Renal pelvis (tissue), 4 donors: ENCODE data around the gene ADORA1. TPM values are rescaled to one million over a fixed set of nuclear protein-coding genes. Genes with fewer than 3 reads are reported as not detected.
A peak's percentile ranks its signal among the peaks of the same experiment; 100 is the strongest.

ENCODE experiments used
- DNase-seq: peaks from one replicate; pipeline ENCODE4 v3.0.0-alpha.2; 2013
- polyA plus RNA-seq, 3 donors: library from polyadenylated mRNA; unstranded; fragments of 120-200 nt; gene quantifications; one replicate each; pipeline ENCODE4 v1.2.1, GENCODE V29; 2013; ENCODE audit not compliant: insufficient read length in 3 of 3

Gene ADORA1
- polyA plus RNA-seq, 3 donors, result 5.5 to 8.0 (median 6.2) TPM

- DNase-seq, result no peak
Observed at GRCh38 chr1:203139976-203140475, 12.5 kb downstream of the ADORA1 start.

- no peak for DNase-seq
Observed at GRCh38 chr1:203140743-203141520, 13.4 kb downstream of the ADORA1 start.

- no peak for DNase-seq
Observed at GRCh38 chr1:203142124-203142523, 14.6 kb downstream of the ADORA1 start.

GRCh38 chr1:203142684-203143408, 15.3 kb downstream of the ADORA1 start:
- DNase-seq, result no peak

GRCh38 chr1:203143641-203144040, 16.1 kb downstream of the ADORA1 start:
- no peak for DNase-seq

GRCh38 chr1:203144661-203145060, 17.1 kb downstream of the ADORA1 start:
- DNase-seq, result no peak

- DNase-seq, result no peak
Observed at GRCh38 chr1:203145321-203146041, 18.0 kb downstream of the ADORA1 start.

GRCh38 chr1:203146042-203146369, 18.5 kb downstream of the ADORA1 start:
- no peak for DNase-seq

- no peak for DNase-seq
Observed at GRCh38 chr1:203146537-203146936, 19.0 kb downstream of the ADORA1 start.

GRCh38 chr1:203147376-203147775, 19.9 kb downstream of the ADORA1 start:
- no peak for DNase-seq

- DNase-seq, result no peak
Observed at GRCh38 chr1:203148127-203148526, 20.6 kb downstream of the ADORA1 start.

GRCh38 chr1:203148579-203148978, 21.1 kb downstream of the ADORA1 start:
- no peak for DNase-seq

- DNase-seq, result no peak
Observed at GRCh38 chr1:203149188-203149840, 21.8 kb downstream of the ADORA1 start.

GRCh38 chr1:203150511-203151297, 23.2 kb downstream of the ADORA1 start:
- DNase-seq, result no peak

- peak; percentile 74 for DNase-seq
Observed at GRCh38 chr1:203151362-203152157, 24.0 kb downstream of the ADORA1 start.

- DNase-seq, result peak; percentile 84
Observed at GRCh38 chr1:203152158-203153034, 24.9 kb downstream of the ADORA1 start.

- DNase-seq, result peak; percentile 57
Observed at GRCh38 chr1:203153051-203153988, 25.8 kb downstream of the ADORA1 start.
